OCI-LY7 (cell line): ENCODE results near the gene CLEC4G. TPM values are rescaled to one million over a fixed set of nuclear protein-coding genes. Genes with fewer than 3 reads are reported as not detected.

ENCODE experiments used
- BruUV-seq: library from RNA; stranded (reverse); fragments of 400-500 nt; replicated peaks from 2 replicates; lab custom pipeline; 2021; lab: Mats Ljungman, UMichigan
- CTCF ChIA-PET: fragments of 300-600 bp; sonication (Branson Sonifier 250); formaldehyde crosslinking; loops from one replicate; lab custom pipeline; 2022; ENCODE audit warnings: antibody characterized with exemption; ENCODE audit not compliant: unreplicated experiment; lab: Charles Lee
- POLR2A ChIA-PET: fragments of 300-600 bp; sonication (Branson Sonifier 250); formaldehyde crosslinking; loops from one replicate; lab custom pipeline; 2022; ENCODE audit warnings: antibody characterized with exemption; lab: Charles Lee
- DNase-seq: peaks from one replicate; pipeline ENCODE4 v3.0.0-alpha.2; 2015; ENCODE audit warnings: low spot score
- H2AFZ ChIP-seq: fragments of 200-600 bp; sonication (generic), shearing (Covaris generic); 2 replicates; pipeline ENCODE4 v1.6.1; 2014; ENCODE audit warnings: mild to moderate bottlenecking, antibody characterized with exemption, low read length, moderate library complexity
- H3K27ac ChIP-seq: fragments of 200-600 bp; sonication (generic); 2 replicates; pipeline ENCODE4 v1.5.1; 2014; ENCODE audit warnings: mixed run types, low read depth, mild to moderate bottlenecking, moderate library complexity, low read length, inconsistent platforms; ENCODE audit not compliant: poor library complexity, severe bottlenecking
- H3K36me3 ChIP-seq: fragments of 200-600 bp; sonication (generic); 2 replicates; pipeline ENCODE4 v1.6.1; 2014; ENCODE audit warnings: mild to moderate bottlenecking, antibody characterized with exemption, low read length, moderate library complexity, mixed read lengths; ENCODE audit not compliant: insufficient read depth
- H3K4me1 ChIP-seq: fragments of 200-600 bp; sonication (generic); 2 replicates; pipeline ENCODE4 v1.5.1; 2014; ENCODE audit warnings: mild to moderate bottlenecking, low read length; ENCODE audit not compliant: insufficient read depth, poor library complexity, severe bottlenecking
- H3K4me2 ChIP-seq: fragments of 200-600 bp; sonication (generic); 2 replicates; pipeline ENCODE4 v1.6.1; 2014; ENCODE audit warnings: mild to moderate bottlenecking, low read length
- H3K4me3 ChIP-seq: fragments of 200-600 bp; sonication (generic); 2 replicates; pipeline ENCODE4 v1.5.1; 2014; ENCODE audit warnings: mild to moderate bottlenecking, low read depth, low read length; ENCODE audit not compliant: poor library complexity, severe bottlenecking
- H3K79me2 ChIP-seq: fragments of 200-600 bp; sonication (generic); 2 replicates; pipeline ENCODE4 v1.6.1; 2016; ENCODE audit warnings: low read depth, mild to moderate bottlenecking, low read length, moderate library complexity, mixed read lengths; ENCODE audit not compliant: insufficient read depth
- H3K9me2 ChIP-seq: fragments of 200-600 bp; sonication (generic); 2 replicates; pipeline ENCODE4 v1.6.1; 2016; ENCODE audit warnings: mild to moderate bottlenecking, low read length, mixed read lengths; ENCODE audit not compliant: insufficient read depth
- H3K9me3 ChIP-seq: fragments of 200-600 bp; sonication (generic); 2 replicates; pipeline ENCODE4 v1.6.1; 2014; ENCODE audit warnings: mild to moderate bottlenecking, mixed run types, low read length, mixed read lengths
- H4K20me1 ChIP-seq: fragments of 200-600 bp; sonication (generic); 2 replicates; pipeline ENCODE4 v1.6.1; 2014; ENCODE audit warnings: mild to moderate bottlenecking, antibody characterized with exemption, low read length, moderate library complexity, mixed read lengths; ENCODE audit not compliant: insufficient read depth
- EZH2phosphoT487 ChIP-seq: fragments of 200-600 bp; sonication (generic); IDR thresholded peaks from 2 replicates; pipeline ENCODE4 v1.6.1; 2018; ENCODE audit warnings: low read depth, borderline replicate concordance, mild to moderate bottlenecking, mixed run types, antibody characterized with exemption, low read length, moderate library complexity, mixed read lengths
- intact Hi-C: fragments of 100-400 bp; cut with micrococcal nuclease; formaldehyde crosslinking; loops from one replicate; pipeline ENCODE4 v1.10.0; 2022; ENCODE audit not compliant: unreplicated experiment
- total RNA-seq, 2 experiments: library from RNA; depleted of rRNA in 1 of 2; stranded (reverse); fragments of >200 nt in 1 of 2; shearing (Covaris generic) in 1 of 2; gene quantifications; 2 replicates each; pipeline ENCODE4 v1.2.3, GENCODE V29; 2014 to 2022
- TF ChIP-seq, protein P1 (sequence below): fragments of 200-600 bp; sonication (generic); conservative IDR thresholded peaks from 2 replicates; pipeline ENCODE4 v1.5.1; 2014; ENCODE audit warnings: mild to moderate bottlenecking, antibody characterized with exemption, low read length, moderate library complexity, mixed read lengths

CLEC4G gene
- total RNA-seq, 2 experiments from 2014 or later: not detected

GRCh38 chr19:7706188-7706954, 25.5 kb downstream of the CLEC4G start:
- H3K9me2 ChIP-seq: no peaks in the 10 kb centered on the region
- H2AFZ ChIP-seq: peak overlapping the region; percentile 33; the same call in 1 of the 2 replicates
- no peaks in the 10 kb centered on the region for H3K9me3 ChIP-seq
- no peaks in the 10 kb centered on the region for H4K20me1 ChIP-seq
- TF ChIP-seq, protein P1, sequence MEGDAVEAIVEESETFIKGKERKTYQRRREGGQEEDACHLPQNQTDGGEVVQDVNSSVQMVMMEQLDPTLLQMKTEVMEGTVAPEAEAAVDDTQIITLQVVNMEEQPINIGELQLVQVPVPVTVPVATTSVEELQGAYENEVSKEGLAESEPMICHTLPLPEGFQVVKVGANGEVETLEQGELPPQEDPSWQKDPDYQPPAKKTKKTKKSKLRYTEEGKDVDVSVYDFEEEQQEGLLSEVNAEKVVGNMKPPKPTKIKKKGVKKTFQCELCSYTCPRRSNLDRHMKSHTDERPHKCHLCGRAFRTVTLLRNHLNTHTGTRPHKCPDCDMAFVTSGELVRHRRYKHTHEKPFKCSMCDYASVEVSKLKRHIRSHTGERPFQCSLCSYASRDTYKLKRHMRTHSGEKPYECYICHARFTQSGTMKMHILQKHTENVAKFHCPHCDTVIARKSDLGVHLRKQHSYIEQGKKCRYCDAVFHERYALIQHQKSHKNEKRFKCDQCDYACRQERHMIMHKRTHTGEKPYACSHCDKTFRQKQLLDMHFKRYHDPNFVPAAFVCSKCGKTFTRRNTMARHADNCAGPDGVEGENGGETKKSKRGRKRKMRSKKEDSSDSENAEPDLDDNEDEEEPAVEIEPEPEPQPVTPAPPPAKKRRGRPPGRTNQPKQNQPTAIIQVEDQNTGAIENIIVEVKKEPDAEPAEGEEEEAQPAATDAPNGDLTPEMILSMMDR: no peak
- TF ChIP-seq EZH2phosphoT487: no peak
- intact Hi-C loops: no loop called here
- no peak overlapping the region for H3K4me3 ChIP-seq
- no peaks in the 10 kb centered on the region for H3K79me2 ChIP-seq
- CTCF ChIA-PET: no interaction called here
- DNase-seq: no peak
- H3K4me1 ChIP-seq: peaks cover 72% of the 10 kb centered on the region
- POLR2A ChIA-PET: interaction anchor here (1.0 kb wide), 1 partner anchor 7 kb away, joined by 3 read pairs; no protein-coding TSS in a partner anchor
- H3K27ac ChIP-seq: peak overlapping the region; percentile 51
- H3K36me3 ChIP-seq: no peaks in the 10 kb centered on the region
- H3K4me2 ChIP-seq: peak overlapping the region; percentile 47
- no TSS peak for BruUV-seq

GRCh38 chr19:7705387-7706187, 26.3 kb downstream of the CLEC4G start:
- Histone ChIP-seq H2AFZ (peak overlapping the region; percentile 33; the same call in 1 of the 2 replicates), H3K79me2 (no peaks in the 10 kb centered on the region), H3K36me3 (no peaks in the 10 kb centered on the region), H3K9me2 (no peaks in the 10 kb centered on the region), H3K4me2 (peak overlapping the region; percentile 47), H3K27ac (peak overlapping the region; percentile 51), H4K20me1 (no peaks in the 10 kb centered on the region), H3K4me3 (peak overlapping the region; percentile 18), H3K9me3 (no peaks in the 10 kb centered on the region), H3K4me1 (peaks cover 75% of the 10 kb centered on the region)
- BruUV-seq: no TSS peak
- TF ChIP-seq EZH2phosphoT487: no peak
- TF ChIP-seq, protein P1: no peak
- ChIA-PET POLR2A (no interaction called here), CTCF (no interaction called here)
- DNase-seq: peak; percentile 71
- intact Hi-C loops: no loop called here
